ENCODE data around the gene MESP2. TPM values are rescaled to one million over a fixed set of nuclear protein-coding genes. Genes with fewer than 3 reads are reported as not detected.

The MESP2 gene
- total RNA-seq, 2 donors from 2014 or later = 0.22 to 1.3 TPM

DNA sequence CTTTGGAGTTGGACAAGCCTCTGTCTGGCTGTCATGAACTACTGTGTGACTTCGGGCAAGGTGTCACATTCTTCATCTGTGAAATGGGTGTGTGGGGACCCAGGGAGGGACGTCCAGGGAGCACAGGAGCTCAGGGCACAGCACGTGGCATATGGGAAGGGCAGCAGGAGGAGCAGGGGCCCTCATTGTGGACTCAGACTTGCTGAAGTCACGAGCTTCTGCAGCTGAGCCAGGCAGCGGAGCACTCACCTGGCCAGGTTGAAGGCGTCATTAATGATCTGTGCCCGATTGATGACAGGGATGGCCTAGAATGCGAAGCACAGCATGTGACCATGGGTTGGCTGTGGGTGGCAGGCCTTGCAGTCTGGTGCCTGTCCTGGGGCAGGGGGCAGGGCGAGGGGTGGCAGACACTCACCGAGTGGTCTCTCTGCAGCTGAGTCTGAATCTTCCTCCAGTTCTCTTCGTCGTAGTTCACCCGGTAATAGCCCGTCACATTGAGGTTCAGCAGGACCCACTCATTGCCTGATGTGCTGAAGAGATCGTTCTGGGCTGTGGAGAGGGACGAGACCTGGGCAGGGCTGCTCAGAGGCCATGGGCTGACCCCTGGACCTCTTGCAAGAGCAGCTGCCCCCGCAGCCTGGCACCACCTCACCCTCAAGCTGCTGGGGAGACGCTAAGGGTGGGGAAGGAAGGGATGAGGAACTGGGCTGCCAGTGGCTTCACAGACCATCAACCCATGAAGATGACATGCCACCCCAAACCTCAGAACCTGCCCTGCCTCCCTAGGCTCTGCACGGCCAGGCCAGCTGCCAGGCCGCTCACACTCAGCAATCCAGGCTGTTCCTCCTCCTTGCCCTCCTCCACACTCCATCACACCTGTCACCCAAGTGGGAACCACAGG lies 23.1 kb downstream of the MESP2 start:
- no peak overlapping the region for H3K4me3 ChIP-seq (ENCODE audit: low read length)
- H3K9me3 Mint-ChIP-seq = peaks cover 3% of the 10 kb centered on the region
- 86 to 92% methylated on average over 16 to 20 of the region's 20 CpGs for WGBS, 2 experiments (ENCODE audit: insufficient coverage in 1 of 2, insufficient read length in 1 of 2)
- no peaks in the 10 kb centered on the region for H3K9me3 ChIP-seq (ENCODE audit: control insufficient read depth, low read length)
- no peak overlapping the region for H3K4me3 Mint-ChIP-seq
- H3K9ac ChIP-seq (ENCODE audit: extremely low read depth, low read length, poor library complexity, severe bottlenecking) = no peak overlapping the region
- no peaks in the 10 kb centered on the region for H3K36me3 Mint-ChIP-seq (ENCODE audit: low read depth)
- no peak overlapping the region for H3K27ac ChIP-seq (ENCODE audit: low read depth, low read length)
- no peaks in the 10 kb centered on the region for H3K27me3 ChIP-seq (ENCODE audit: control insufficient read depth, insufficient read depth, low read length, poor library complexity, severe bottlenecking)
- TF ChIP-seq, protein P1, sequence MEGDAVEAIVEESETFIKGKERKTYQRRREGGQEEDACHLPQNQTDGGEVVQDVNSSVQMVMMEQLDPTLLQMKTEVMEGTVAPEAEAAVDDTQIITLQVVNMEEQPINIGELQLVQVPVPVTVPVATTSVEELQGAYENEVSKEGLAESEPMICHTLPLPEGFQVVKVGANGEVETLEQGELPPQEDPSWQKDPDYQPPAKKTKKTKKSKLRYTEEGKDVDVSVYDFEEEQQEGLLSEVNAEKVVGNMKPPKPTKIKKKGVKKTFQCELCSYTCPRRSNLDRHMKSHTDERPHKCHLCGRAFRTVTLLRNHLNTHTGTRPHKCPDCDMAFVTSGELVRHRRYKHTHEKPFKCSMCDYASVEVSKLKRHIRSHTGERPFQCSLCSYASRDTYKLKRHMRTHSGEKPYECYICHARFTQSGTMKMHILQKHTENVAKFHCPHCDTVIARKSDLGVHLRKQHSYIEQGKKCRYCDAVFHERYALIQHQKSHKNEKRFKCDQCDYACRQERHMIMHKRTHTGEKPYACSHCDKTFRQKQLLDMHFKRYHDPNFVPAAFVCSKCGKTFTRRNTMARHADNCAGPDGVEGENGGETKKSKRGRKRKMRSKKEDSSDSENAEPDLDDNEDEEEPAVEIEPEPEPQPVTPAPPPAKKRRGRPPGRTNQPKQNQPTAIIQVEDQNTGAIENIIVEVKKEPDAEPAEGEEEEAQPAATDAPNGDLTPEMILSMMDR (conservative IDR thresholded peaks at IDR 0.05) = no peak
- peaks cover 14% of the 10 kb centered on the region for H3K27me3 Mint-ChIP-seq (ENCODE audit: insufficient read depth)
- no peaks in the 10 kb centered on the region for H3K36me3 ChIP-seq (ENCODE audit: control insufficient read depth, insufficient read depth, low read length)
- no peak overlapping the region for H3K27ac Mint-ChIP-seq
- H3K4me1 Mint-ChIP-seq = no peaks in the 10 kb centered on the region
- H3K4me1 ChIP-seq (ENCODE audit: control insufficient read depth, insufficient read depth, low read length) = no peaks in the 10 kb centered on the region
- DNase-seq = no peak

DNA sequence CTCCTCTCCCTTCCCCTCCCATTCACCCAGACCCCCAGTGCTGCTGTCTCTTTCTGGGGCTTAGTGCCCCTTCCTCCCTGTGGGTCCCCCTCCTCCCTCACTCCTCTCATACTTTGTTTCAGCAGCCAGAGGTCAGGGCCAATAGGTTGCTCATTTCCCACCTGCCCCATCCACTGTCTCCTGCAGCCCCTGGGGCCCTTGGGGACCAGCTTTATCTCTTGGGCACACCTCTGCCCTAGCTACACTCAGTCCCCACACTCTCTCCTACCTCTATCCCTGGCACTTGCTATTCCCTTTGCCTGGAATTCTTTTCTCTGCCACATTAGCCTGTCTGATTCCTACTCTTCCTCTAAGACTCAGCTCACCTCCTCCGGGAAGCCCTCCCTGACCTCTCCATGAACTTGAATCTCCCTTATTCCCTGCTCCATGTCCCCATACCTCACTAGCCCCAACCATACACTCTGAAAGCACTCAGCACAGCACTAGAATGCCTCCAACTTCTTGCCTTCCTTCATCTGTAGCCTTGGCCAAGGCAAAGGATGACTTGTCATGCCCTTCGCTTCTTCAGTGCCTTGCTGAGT lies 23.9 kb downstream of the MESP2 start:
- peaks cover 13% of the 10 kb centered on the region for H3K27me3 Mint-ChIP-seq (ENCODE audit: insufficient read depth)
- no peaks in the 10 kb centered on the region for H3K36me3 Mint-ChIP-seq (ENCODE audit: low read depth)
- Histone ChIP-seq H3K27ac (ENCODE audit: low read depth, low read length) (no peak overlapping the region), H3K9me3 (ENCODE audit: control insufficient read depth, low read length) (no peaks in the 10 kb centered on the region), H3K4me3 (ENCODE audit: low read length) (no peak overlapping the region), H3K9ac (ENCODE audit: extremely low read depth, low read length, poor library complexity, severe bottlenecking) (no peak overlapping the region), H3K27me3 (ENCODE audit: control insufficient read depth, insufficient read depth, low read length, poor library complexity, severe bottlenecking) (no peaks in the 10 kb centered on the region), H3K4me1 (ENCODE audit: control insufficient read depth, insufficient read depth, low read length) (no peaks in the 10 kb centered on the region), H3K36me3 (ENCODE audit: control insufficient read depth, insufficient read depth, low read length) (no peaks in the 10 kb centered on the region)
- H3K4me1 Mint-ChIP-seq = no peaks in the 10 kb centered on the region
- DNase-seq = no peak
- H3K9me3 Mint-ChIP-seq = peaks cover 3% of the 10 kb centered on the region
- 94% methylated on average over 2 of the region's 2 CpGs; no CpG with 5 or more reads in 1 of the 2 experiments for WGBS, 2 experiments (ENCODE audit: insufficient coverage in 1 of 2, insufficient read length in 1 of 2)
- H3K27ac Mint-ChIP-seq = no peak overlapping the region
- TF ChIP-seq, protein P1 (conservative IDR thresholded peaks at IDR 0.05) = no peak
- no peak overlapping the region for H3K4me3 Mint-ChIP-seq

DNA sequence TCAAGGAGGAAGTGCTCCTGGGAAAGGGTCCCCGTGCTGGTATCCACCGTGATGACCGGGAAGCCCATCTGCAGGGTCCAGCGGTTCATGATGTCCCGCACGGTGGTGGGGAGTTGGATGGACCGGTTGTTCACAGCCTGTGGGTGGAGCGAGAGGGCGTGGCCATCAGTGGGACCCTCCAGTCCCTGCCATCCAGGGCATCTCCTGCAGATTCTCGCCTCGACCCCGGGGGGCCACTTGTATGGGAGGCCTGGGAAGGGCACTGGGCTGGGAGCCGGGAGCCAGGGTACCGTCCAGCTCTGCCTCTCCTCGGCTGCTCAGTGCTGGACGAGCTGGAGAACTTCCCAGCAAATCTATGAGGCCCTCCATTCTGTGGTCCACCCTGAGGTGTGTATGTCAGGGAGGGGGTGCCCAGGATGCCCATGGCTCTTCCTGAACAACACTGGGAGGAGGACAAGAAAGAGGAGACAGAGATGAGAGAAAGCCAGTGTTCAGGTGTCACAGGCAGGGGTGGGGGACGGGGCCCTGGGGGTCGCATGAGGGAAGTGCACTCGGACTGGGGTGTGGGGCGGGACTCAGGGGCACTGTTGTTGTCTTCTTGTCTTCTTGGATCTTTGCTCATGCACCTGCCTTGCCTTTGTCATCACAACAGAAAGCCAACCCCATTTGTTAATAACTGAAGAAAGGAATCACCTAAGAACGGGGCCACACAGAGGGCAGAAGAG lies 25.5 kb downstream of the MESP2 start:
- DNase-seq = no peak
- Histone ChIP-seq H3K9me3 (ENCODE audit: control insufficient read depth, low read length) (no peaks in the 10 kb centered on the region), H3K27ac (ENCODE audit: low read depth, low read length) (no peak overlapping the region), H3K4me1 (ENCODE audit: control insufficient read depth, insufficient read depth, low read length) (no peaks in the 10 kb centered on the region), H3K9ac (ENCODE audit: extremely low read depth, low read length, poor library complexity, severe bottlenecking) (no peak overlapping the region), H3K27me3 (ENCODE audit: control insufficient read depth, insufficient read depth, low read length, poor library complexity, severe bottlenecking) (no peaks in the 10 kb centered on the region), H3K36me3 (ENCODE audit: control insufficient read depth, insufficient read depth, low read length) (no peaks in the 10 kb centered on the region), H3K4me3 (ENCODE audit: low read length) (no peak overlapping the region)
- peaks cover 11% of the 10 kb centered on the region for H3K27me3 Mint-ChIP-seq (ENCODE audit: insufficient read depth)
- H3K27ac Mint-ChIP-seq = no peak overlapping the region
- no peaks in the 10 kb centered on the region for H3K4me1 Mint-ChIP-seq
- H3K36me3 Mint-ChIP-seq (ENCODE audit: low read depth) = no peaks in the 10 kb centered on the region
- no peaks in the 10 kb centered on the region for H3K9me3 Mint-ChIP-seq
- TF ChIP-seq, protein P1 (conservative IDR thresholded peaks at IDR 0.05) = no peak
- no peak overlapping the region for H3K4me3 Mint-ChIP-seq
- WGBS, 2 experiments (ENCODE audit: insufficient coverage in 1 of 2, insufficient read length in 1 of 2) = 90 to 94% methylated on average over 12 to 21 of the region's 21 CpGs
